Transverse colon (tissue), 4 donors: Measurements from ENCODE around the gene SMIM7. TPM values are rescaled to one million over a fixed set of nuclear protein-coding genes. Genes with fewer than 3 reads are reported as not detected.
"Not testable (repeated sequence)": the region's sequence is repeated elsewhere in the genome, so short reads cannot be mapped to it uniquely, and the experiment has no call there.

ENCODE experiments used
- DNase-seq: peaks from one replicate; pipeline ENCODE4 v3.0.0-alpha.2; 2019
- H3K27ac ChIP-seq, 4 donors: fragments of 200-600 bp; sonication (generic); 2 replicates each; pipeline ENCODE4 v1.5.1; 2016 to 2018; ENCODE audit warnings: inconsistent platforms in 4 of 4
- H3K27me3 ChIP-seq: fragments of 200-600 bp; sonication (generic); 2 replicates; pipeline ENCODE4 v1.5.1; 2017; ENCODE audit warnings: inconsistent platforms
- H3K36me3 ChIP-seq, 4 donors: fragments of 200-600 bp; sonication (generic); 2 replicates each; pipeline ENCODE4 v1.5.1; 2017 to 2019; ENCODE audit warnings: inconsistent platforms in 4 of 4
- H3K4me1 ChIP-seq, 4 donors: fragments of 200-600 bp; sonication (generic); 2 replicates each; pipeline ENCODE4 v1.5.1; 2017 to 2020; ENCODE audit warnings: inconsistent platforms in 4 of 4
- H3K4me3 ChIP-seq, 4 donors: fragments of 200-600 bp; sonication (generic); 1 replicate in 1 of 4; 2 replicates in 3 of 4; pipeline versions ENCODE4 v1.5.1 to v1.6.1; 2017 to 2019; ENCODE audit warnings: inconsistent platforms in 4 of 4
- H3K9me3 ChIP-seq, 2 donors: fragments of 200-600 bp; sonication (generic); 2 replicates each; pipeline ENCODE4 v1.5.1; 2017 to 2019; ENCODE audit warnings: inconsistent platforms in 2 of 2
- EP300 ChIP-seq: sonication (generic); formaldehyde crosslinking; IDR thresholded peaks from one replicate; pipeline ENCODE4 v1.6.1; 2017; ENCODE audit warnings: antibody characterized with exemption, low read depth
- POLR2A ChIP-seq: fragments of 450-650 bp; IDR thresholded peaks from one replicate; pipeline ENCODE4 v1.6.1; 2016; ENCODE audit warnings: antibody characterized with exemption, mild to moderate bottlenecking, moderate library complexity
- POLR2AphosphoS5 ChIP-seq, 3 donors: sonication (generic); formaldehyde crosslinking; IDR thresholded peaks; one replicate each; pipeline ENCODE4 v1.6.1; 2016; ENCODE audit warnings: antibody characterized with exemption in 3 of 3
- WGBS, 2 donors: methylation state at CpG; one replicate each; pipeline ENCODE4 v1.1.5; 2018; ENCODE audit warnings: low coverage in 1 of 2; 5-methylcytosine and 5-hydroxymethylcytosine counted together
- in situ Hi-C, 4 donors: fragments of 200-750 bp; cut with MboI; loops; one replicate each; pipeline versions ENCODE4 v1.15.0 to v1.15.1; 2017; ENCODE audit warnings: low sequenced_read_pairs in 3 of 4, low pct_ligation_motif_present in 1 of 4, low pct_unique_long_range_greater_than_20kb in 1 of 4
- intact Hi-C: fragments of 100-400 bp; cut with DNase I; formaldehyde crosslinking; loops from one replicate; pipeline ENCODE4 v1.15.1; 2023; ENCODE audit warnings: low total_unique reads
- total RNA-seq, 4 donors: library from RNA; depleted of rRNA; stranded (reverse); fragments of >200 nt; gene quantifications; one replicate each; pipeline ENCODE4 v1.1.0, GENCODE V29; 2016
- TF ChIP-seq, protein P1 (sequence below), 5 experiments: fragments of 200-600 bp in 3 of 5; fragments of 450-650 bp in 2 of 5; sonication (generic) in 3 of 5; IDR thresholded peaks; 1 replicate in 2 of 5; 2 replicates in 3 of 5; pipeline ENCODE4 v1.5.1; 2016 to 2017; ENCODE audit warnings: antibody characterized with exemption in 5 of 5, inconsistent platforms in 3 of 5, mild to moderate bottlenecking in 2 of 5, moderate library complexity in 1 of 5

Gene SMIM7
- total RNA-seq, 4 donors from 2014 or later = 28.8 to 1,114 (median 108) TPM

DNA sequence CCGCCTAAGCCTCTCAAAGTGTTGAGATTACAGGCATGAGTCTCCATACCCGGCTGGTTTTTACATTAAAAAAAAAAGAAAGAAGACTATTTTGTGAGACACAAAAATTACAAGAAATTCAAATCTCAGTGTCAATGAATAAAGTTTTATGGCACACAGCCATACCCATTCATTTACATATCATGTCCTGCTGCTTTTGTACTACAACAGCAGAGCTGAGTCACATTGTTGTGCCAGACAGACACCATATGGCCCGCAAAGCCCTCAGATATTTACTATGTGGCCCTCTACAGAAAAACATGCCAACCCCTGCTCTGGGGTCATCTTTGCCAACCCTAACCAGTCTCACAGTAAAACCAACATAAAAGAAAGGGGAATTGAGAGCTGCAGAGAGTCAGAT is 5.3 kb downstream of the SMIM7 start:
- no peak for DNase-seq
- Histone ChIP-seq H3K4me1 (peaks cover 7 to 20% (median 15%) of the 10 kb centered on the region in 4 donors), H3K4me3 (no peak overlapping the region), H3K27ac (no peak overlapping the region), H3K9me3 (no peaks in the 10 kb centered on the region), H3K27me3 (no peaks in the 10 kb centered on the region), H3K36me3 (peaks cover 0 to 38% (median 18%) of the 10 kb centered on the region in 4 donors)
- WGBS, 2 donors = 83 to 88% methylated on average over 3 of the region's 3 CpGs
- in situ Hi-C loops = no loop called here
- intact Hi-C loops = no loop called here
- TF ChIP-seq POLR2AphosphoS5 (IDR thresholded peaks at IDR 0.05) (no peak), EP300 (no peak), POLR2A (no peak)
- TF ChIP-seq, protein P1, sequence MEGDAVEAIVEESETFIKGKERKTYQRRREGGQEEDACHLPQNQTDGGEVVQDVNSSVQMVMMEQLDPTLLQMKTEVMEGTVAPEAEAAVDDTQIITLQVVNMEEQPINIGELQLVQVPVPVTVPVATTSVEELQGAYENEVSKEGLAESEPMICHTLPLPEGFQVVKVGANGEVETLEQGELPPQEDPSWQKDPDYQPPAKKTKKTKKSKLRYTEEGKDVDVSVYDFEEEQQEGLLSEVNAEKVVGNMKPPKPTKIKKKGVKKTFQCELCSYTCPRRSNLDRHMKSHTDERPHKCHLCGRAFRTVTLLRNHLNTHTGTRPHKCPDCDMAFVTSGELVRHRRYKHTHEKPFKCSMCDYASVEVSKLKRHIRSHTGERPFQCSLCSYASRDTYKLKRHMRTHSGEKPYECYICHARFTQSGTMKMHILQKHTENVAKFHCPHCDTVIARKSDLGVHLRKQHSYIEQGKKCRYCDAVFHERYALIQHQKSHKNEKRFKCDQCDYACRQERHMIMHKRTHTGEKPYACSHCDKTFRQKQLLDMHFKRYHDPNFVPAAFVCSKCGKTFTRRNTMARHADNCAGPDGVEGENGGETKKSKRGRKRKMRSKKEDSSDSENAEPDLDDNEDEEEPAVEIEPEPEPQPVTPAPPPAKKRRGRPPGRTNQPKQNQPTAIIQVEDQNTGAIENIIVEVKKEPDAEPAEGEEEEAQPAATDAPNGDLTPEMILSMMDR (IDR thresholded peaks at IDR 0.05) = no peak

DNA sequence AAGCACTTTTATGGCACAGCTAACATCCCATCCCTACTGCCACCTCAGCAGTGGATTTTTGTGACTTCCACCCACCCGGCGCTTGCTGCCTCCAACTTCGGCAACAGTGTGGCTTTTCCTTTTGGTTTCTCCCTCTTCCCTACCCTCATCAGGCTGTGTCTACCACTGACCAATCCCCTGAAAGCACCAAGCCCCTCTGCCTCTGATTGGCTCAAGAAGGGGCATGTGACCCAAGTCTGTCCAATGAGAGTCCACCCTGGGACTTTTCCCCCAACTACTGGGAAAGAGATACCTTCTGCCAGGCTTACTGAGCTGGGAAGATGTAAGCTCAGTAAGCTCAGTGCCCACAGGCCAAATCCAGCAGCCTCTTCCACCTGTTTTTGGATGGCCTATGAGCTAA is 5.8 kb downstream of the SMIM7 start:
- H3K27ac ChIP-seq = no peak overlapping the region
- in situ Hi-C loops (no loop called here), intact Hi-C loops (no loop called here)
- peaks cover 0 to 38% (median 18%) of the 10 kb centered on the region in 4 donors for H3K36me3 ChIP-seq
- H3K4me3 ChIP-seq = no peak overlapping the region
- WGBS, 2 donors = 73 to 92% methylated on average over 3 of the region's 3 CpGs
- H3K9me3 ChIP-seq = no peaks in the 10 kb centered on the region
- peaks cover 7 to 17% (median 12%) of the 10 kb centered on the region in 4 donors for H3K4me1 ChIP-seq
- H3K27me3 ChIP-seq = no peaks in the 10 kb centered on the region
- TF ChIP-seq POLR2A = no peak
- TF ChIP-seq, protein P1 (IDR thresholded peaks at IDR 0.05) = no peak
- TF ChIP-seq EP300 = no peak
- no peak for DNase-seq

- H3K27ac ChIP-seq = no peak overlapping the region
- TF ChIP-seq POLR2A = no peak
- TF ChIP-seq EP300 = no peak
- TF ChIP-seq, protein P1 (IDR thresholded peaks at IDR 0.05) = no peak
- no peak for TF ChIP-seq POLR2AphosphoS5 (IDR thresholded peaks at IDR 0.05)
- H3K9me3 ChIP-seq = no peaks in the 10 kb centered on the region
- H3K4me1 ChIP-seq = peaks cover 0 to 4% (median under 1%) of the 10 kb centered on the region in 4 donors
- in situ Hi-C loops (no loop called here), intact Hi-C loops (no loop called here)
- H3K27me3 ChIP-seq = no peaks in the 10 kb centered on the region
- 76 to 100% methylated on average over 1 to 7 of the region's 7 CpGs for WGBS, 2 donors
- no peak for DNase-seq
- no peak overlapping the region for H3K4me3 ChIP-seq
- peaks cover 0 to 38% (median 18%) of the 10 kb centered on the region in 4 donors for H3K36me3 ChIP-seq
These were observed 7.1 kb downstream of the SMIM7 start for GRCh38 chr19:16652854-16653253.

DNA sequence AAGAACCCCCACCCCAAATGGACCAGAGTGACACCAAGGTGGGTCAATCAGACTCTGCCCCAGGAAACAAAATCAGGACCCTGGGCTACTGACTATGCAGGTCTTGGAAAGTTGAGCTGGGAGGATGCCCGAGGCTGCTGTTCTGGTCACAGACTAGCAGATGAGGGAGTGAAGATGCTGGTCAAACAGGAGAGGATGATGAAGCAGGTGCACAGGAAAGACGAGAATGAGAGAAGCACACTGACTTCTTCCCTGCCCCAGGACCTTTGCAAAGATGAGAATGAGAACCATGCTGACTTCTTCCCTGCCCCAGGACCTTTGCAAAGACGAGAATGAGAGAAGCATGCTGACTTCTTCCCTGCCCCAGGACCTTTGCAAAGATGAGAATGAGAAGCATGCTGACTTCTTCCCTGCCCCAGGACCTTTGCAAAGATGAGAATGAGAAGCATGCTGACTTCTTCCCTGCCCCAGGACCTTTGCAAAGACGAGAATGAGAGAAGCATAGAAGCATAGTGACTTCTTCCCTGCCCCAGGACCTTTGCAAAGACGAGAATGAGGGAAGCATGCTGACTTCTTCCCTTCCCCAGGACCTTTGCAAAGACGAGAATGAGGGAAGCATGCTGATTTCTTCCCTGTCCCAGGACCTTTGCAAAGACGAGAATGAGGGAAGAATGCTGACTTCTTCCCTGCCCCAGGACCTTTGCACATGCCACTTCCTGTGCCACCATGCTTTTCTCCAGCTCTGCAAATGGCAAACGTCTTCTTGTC is 8.3 kb downstream of the SMIM7 start:
- peaks cover 0 to 48% (median 23%) of the 10 kb centered on the region in 4 donors for H3K36me3 ChIP-seq
- in situ Hi-C loops, H3K4me3 ChIP-seq, H3K27me3 ChIP-seq, intact Hi-C loops, H3K9me3 ChIP-seq, H3K4me1 ChIP-seq, H3K27ac ChIP-seq, DNase-seq: not testable (repeated sequence)
- WGBS, 2 donors = 91 to 100% methylated on average over 4 to 8 of the region's 8 CpGs

DNA sequence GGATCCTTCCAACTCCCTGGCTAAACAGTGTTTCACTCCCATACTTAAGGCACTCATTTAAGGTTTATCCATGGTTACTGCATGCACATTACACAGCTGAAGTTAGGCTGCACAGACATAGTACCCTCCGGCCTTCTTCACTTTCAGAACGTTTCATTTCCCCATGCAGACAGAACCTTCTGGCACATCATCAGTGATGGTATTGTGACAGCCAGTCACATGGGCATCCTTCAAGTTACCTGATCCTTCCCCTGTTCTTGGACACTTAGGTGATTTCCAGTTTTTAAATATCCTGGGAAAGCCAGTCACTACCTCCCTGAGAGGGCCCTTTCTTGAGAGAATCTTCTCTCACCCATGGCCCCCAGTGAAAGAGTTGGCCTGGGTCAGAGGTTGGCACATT is 9.1 kb downstream of the SMIM7 start:
- no peak for DNase-seq
- no peak overlapping the region for H3K27ac ChIP-seq
- no peaks in the 10 kb centered on the region for H3K9me3 ChIP-seq
- H3K27me3 ChIP-seq = no peaks in the 10 kb centered on the region
- no peaks in the 10 kb centered on the region for H3K4me1 ChIP-seq
- intact Hi-C loops = no loop called here
- in situ Hi-C loops = no loop called here
- 75 to 92% methylated on average over 2 of the region's 2 CpGs for WGBS, 2 donors
- peaks cover 0 to 52% (median 25%) of the 10 kb centered on the region in 4 donors for H3K36me3 ChIP-seq
- TF ChIP-seq EP300 (no peak), POLR2A (no peak), POLR2AphosphoS5 (IDR thresholded peaks at IDR 0.05) (no peak)
- TF ChIP-seq, protein P1 (IDR thresholded peaks at IDR 0.05) = no peak
- H3K4me3 ChIP-seq = no peak overlapping the region
